ENCODE data around the gene NAA15.

DNA sequence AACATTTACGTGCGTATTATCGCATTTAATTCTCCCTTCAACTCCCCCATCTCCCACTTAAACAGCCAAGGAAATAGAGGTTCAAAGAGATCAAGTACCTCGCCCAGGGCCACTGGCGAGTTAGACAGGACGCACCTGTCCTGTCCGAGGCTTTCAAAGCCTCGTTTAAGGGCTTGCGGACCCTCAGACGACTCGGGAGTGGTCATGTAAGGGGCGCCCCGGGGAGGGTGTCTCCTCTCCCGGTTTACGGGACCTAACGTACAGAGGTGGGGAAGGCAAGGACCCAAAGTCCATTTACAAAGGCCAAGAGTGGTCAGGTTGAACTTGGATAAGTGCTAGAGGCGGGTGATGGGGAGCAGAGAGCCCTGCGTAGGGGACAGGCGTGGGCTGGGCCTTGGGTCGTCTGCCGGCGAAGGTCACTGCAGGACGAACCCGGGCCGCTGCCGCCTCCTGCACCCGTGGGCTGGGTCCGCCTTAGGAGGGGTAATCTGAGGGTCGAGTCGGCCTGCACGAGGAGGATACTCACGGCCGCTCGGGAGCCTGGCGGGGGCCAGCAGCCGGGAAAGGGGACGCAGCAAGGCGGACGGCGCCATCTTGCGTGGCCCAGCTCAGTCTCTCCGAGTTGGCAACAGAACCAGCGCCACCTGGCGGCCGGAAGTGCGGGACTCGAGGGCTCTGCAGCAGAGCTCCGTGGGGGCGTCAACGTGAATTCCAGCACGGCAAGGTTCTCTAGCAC is 5.9 kb upstream of the NAA15 start:
- TF ChIP-seq EZH2 (IDR thresholded peaks at IDR 0.05; ENCODE audit: low read length, unreplicated experiment) = no peak
- TF ChIP-seq, protein P1, sequence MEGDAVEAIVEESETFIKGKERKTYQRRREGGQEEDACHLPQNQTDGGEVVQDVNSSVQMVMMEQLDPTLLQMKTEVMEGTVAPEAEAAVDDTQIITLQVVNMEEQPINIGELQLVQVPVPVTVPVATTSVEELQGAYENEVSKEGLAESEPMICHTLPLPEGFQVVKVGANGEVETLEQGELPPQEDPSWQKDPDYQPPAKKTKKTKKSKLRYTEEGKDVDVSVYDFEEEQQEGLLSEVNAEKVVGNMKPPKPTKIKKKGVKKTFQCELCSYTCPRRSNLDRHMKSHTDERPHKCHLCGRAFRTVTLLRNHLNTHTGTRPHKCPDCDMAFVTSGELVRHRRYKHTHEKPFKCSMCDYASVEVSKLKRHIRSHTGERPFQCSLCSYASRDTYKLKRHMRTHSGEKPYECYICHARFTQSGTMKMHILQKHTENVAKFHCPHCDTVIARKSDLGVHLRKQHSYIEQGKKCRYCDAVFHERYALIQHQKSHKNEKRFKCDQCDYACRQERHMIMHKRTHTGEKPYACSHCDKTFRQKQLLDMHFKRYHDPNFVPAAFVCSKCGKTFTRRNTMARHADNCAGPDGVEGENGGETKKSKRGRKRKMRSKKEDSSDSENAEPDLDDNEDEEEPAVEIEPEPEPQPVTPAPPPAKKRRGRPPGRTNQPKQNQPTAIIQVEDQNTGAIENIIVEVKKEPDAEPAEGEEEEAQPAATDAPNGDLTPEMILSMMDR (conservative IDR thresholded peaks at IDR 0.05; ENCODE audit: low read depth, low read length) = peak; percentile 76
